Smooth muscle cell of the brain vasculature (primary cell): ENCODE data around the gene ASPHD2.
"Not testable (repeated sequence)": the region's sequence is repeated elsewhere in the genome, so short reads cannot be mapped to it uniquely, and the experiment has no call there.

Experiments used
- DNase-seq: peaks from one replicate; pipeline ENCODE4 v3.0.0-alpha.2; 2012; ENCODE audit warnings: low read depth, low spot score

The ASPHD2 gene, protein sequence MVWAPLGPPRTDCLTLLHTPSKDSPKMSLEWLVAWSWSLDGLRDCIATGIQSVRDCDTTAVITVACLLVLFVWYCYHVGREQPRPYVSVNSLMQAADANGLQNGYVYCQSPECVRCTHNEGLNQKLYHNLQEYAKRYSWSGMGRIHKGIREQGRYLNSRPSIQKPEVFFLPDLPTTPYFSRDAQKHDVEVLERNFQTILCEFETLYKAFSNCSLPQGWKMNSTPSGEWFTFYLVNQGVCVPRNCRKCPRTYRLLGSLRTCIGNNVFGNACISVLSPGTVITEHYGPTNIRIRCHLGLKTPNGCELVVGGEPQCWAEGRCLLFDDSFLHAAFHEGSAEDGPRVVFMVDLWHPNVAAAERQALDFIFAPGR

GRCh38 chr22:26428515-26429457 lies at the start of gene ASPHD2:
Gene ASPHD2, plus strand, starts transcription at chr22:26429260. Its CDS starts 4,356 bp downstream, at chr22:26433616.
- peak; percentile 3 for DNase-seq

DNA sequence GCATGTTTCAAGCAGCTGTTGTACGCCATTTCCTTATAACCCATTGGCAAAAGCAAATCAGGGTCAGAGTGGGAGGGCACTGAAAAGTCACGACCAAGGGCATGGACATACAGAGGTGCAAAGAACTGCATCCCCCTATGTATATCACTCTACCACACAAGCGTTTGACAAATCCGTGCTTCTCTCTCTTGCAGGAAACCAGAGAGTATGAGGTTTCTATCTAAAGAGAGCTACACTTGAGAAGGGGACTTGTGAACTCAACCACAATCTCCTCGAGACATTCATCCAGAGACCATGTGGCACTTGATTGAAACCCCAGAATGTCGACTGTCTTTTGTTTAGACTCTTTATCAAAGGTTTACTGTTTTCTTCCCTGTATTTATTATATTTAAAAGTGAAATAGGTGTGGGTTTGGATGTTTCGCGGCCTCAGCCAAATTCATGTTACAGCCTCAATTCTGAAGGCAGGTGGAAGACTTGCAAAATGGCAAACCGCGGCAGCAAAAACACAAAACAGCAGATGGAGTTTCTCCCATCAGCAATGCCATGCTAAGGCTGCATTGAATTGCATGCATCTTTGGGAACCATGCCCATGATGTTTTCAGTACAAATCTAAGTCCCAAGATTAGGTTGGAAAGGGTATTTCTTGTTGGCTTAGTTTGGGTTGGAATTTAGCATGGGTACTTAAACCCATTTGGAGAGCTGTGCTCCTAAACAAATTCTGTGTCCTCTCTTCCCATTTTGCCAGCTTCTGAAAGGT lies 48.8 kb upstream of the ASPHD2 start:
- DNase-seq, result no peak

GRCh38 chr22:26382782-26383181 lies 46.3 kb upstream of the ASPHD2 start:
- DNase-seq, result no peak

DNA sequence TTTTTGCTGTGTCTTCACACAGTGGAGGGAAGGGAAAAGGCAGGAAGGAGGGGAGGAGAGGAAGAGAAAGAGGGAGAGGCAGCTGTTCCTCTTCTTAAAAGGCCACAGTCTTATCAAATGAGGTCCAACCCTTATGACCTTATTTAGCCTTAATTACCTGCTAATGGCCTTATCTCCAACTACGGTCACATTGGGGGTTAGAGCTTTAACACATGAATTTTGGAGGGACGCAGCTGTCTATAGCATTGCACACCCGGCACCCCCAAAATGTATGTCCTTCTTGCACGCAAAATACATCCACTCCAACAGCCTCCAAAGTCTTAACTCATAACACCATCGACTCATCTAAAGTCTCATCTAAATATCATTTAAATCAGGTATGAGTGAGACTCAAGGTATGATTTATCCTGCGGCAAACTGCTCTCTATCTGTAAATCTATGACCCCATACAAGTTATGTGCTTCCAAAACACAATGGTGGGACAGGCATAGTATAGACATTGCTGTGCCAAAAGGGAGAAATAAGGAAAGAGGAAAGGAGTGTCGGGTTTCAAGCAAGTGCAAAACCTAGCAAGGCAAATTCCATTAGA lies 45.0 kb upstream of the ASPHD2 start:
- no peak for DNase-seq

GRCh38 chr22:26385164-26385563 lies 43.9 kb upstream of the ASPHD2 start:
- no peak for DNase-seq

GRCh38 chr22:26389125-26389524 lies 39.9 kb upstream of the ASPHD2 start:
- DNase-seq, result no peak

- DNase-seq, result no peak
Observed at GRCh38 chr22:26391091-26391490, 38.0 kb upstream of the ASPHD2 start.

DNA sequence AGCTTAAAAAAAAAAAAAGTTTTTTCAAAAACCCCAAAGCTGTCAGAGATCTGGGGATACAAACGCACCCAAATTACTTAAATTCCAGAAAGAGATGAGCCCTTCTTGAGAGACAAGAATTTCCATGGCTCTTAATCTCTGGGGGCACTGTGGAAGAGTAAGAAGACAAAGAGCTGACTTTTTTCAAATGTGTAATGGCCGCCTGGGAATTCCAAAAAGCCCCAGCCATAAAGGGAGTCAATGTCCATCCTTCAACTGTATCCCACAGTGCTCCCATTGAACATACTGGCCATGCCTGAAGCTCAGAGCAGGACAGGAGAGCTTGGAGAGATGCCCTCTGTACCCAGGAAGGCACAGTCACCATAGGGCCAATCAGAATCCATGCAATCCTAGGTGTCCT lies 37.4 kb upstream of the ASPHD2 start:
- no peak for DNase-seq

GRCh38 chr22:26393929-26394328 lies 35.1 kb upstream of the ASPHD2 start:
- no peak for DNase-seq

- no peak for DNase-seq
Observed at GRCh38 chr22:26394777-26395176, 34.3 kb upstream of the ASPHD2 start.

- DNase-seq, result no peak
Observed at GRCh38 chr22:26395926-26396325, 33.1 kb upstream of the ASPHD2 start.

GRCh38 chr22:26398741-26399153 lies 30.3 kb upstream of the ASPHD2 start:
- DNase-seq, result peak; percentile 3

- no peak for DNase-seq
Observed at GRCh38 chr22:26399289-26399688, 29.8 kb upstream of the ASPHD2 start.

DNA sequence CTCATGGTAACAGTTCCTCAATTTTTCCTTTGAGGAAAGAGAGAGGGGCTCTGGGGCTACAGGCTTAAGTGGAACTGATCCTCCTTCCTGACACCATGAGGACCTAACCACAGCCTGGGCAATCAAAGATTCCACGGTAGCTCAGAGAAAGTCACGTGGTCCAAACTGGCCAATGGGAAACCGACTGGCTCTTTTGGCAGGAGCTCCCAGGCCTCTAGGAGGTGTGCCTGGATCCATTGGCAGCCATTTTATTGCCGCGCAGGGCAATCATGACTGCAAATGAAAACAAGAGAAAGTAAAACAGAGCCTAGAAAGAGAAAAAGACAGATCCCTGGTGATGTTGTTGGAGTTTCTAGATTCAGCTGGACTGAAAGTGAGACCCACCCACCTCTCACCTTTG lies 27.3 kb upstream of the ASPHD2 start:
- no peak for DNase-seq

- DNase-seq, result no peak
Observed at GRCh38 chr22:26404851-26405421, 24.1 kb upstream of the ASPHD2 start.

- no peak for DNase-seq
Observed at GRCh38 chr22:26406118-26406517, 22.9 kb upstream of the ASPHD2 start.

DNA sequence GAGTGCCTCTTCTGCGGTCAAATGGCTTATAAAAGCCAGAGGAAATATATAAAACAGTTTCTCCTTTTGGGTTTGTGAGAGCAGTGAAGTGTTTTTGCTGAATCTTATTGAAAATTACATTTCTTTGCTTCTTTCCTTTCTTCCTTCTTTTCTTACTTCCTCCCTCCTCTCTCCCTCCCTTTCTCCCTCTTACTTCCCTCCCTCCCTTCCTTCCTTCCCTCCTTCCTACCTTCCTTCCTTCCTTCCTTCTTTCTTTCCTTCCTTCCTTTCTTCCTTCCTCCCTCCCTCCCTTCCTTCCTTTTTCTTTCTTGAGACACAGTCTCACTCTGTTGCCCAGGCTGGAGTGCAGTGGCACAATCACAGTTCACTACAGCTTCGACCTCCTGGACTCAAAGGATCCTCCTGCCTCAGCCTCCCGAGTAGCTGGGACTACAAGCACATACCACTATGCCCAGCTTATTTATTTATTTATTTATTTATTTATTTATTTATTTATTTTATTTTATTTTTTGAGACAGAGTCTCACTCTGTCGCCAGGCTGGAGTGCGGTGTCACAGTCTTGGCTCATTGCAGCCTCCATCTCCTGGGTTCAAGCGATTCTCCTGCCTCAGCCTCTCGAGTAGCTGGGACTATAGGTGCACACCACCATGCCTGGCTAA lies 20.4 kb upstream of the ASPHD2 start:
- DNase-seq, result not testable (repeated sequence)

DNA sequence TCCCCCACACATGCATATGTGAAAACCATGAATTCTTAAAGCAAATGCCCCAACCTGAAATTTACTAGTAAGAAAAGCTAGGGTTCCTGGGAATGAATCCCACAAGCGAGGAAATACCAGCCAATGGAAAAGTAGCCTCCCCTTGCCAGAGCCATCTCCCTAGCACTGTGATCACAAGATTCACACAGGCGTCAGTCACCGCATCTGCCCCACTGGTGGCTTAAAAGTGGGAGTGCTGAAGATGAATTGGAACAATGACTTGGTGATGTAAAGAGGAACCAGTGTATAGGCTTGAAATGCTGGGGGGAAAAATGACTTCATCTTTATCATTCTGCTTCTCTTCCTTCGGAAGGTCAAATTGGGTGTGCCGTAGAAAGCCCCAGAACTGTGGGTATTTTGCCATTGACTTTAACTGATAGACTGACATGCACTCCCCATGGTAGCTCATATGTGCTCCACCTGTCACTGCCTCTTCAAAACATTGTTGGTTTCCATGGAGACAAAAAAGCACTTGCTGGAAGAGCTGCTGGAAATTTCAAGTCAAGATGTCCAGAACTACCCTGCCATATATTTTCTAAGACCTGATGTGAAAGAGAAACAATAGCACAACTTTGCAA lies 19.2 kb upstream of the ASPHD2 start:
- DNase-seq, result no peak

DNA sequence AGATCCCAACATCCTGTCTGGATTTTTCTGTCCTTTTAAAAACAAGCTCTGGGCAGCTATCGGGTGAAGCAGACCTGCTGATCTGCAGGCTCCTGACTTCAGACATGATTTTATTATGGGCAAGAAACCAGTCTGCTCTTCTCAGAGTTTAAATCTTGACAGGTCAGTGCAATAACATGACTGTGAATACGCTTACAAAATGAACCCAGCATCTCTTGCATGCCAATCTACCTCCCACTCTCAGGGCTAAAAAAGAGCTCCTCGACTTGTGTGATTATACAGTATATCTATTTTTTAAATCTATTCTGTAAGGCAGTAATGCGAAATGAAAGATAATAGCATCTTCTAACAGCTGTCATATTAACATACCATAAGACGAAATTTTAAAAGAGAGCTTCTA lies 18.7 kb upstream of the ASPHD2 start:
- no peak for DNase-seq

GRCh38 chr22:26414347-26414746 lies 14.7 kb upstream of the ASPHD2 start:
- no peak for DNase-seq
